ENCODE data around the gene TTC1. TPM values are rescaled to one million over a fixed set of nuclear protein-coding genes. Genes with fewer than 3 reads are reported as not detected.

Gene TTC1
- total RNA-seq, 2 experiments from 2014 or later = 68.9 to 71.8 TPM

- CTCF ChIA-PET = interaction anchor here (0.5 kb wide), 1 partner anchor 282 kb away, joined by 3 read pairs; no protein-coding TSS in a partner anchor
Observed at GRCh38 chr5:160108124-160108523, 99.2 kb downstream of the TTC1 start.

More at GRCh38 chr5:160108124-160108523, 99.2 kb downstream of the TTC1 start:
- POLR2A ChIA-PET = no interaction called here

Other genes with a start within 250 kb of the TTC1 start
- not detected for gene ADRA1B, start 92.7 kb upstream of the TTC1 start, total RNA-seq
- gene PWWP2A, start 110.3 kb downstream of the TTC1 start, total RNA-seq = 10 to 100 TPM; 19.7 to 20.7 TPM
- gene FABP6, start 220.4 kb downstream of the TTC1 start, total RNA-seq = not detected